ENCODE data around the gene XRCC4.

DNA sequence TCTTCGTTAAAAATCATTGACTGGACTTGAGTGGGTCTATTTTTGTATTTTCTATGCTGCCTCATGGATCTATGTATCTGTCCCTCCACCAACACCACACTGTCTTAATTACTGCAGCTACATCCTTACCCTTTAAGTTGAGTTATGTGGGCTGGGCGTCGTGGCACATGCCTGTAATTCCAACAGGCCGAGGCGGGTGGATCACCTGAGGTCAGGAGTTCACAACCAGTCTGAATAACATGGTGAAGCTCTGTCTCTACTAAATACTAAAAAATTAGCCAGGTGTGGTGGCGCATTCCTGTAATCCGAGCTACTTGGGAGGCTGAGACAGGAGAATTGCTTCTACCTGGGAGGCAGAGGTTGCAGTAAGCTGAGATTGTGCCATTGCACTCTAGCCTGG, 48.2 kb downstream of the XRCC4 start:
- TF ChIP-seq CTCF (optimal IDR thresholded peaks at IDR 0.05 in 1 of 3, IDR thresholded peaks at IDR 0.05 in 1 of 3, conservative IDR thresholded peaks at IDR 0.05 in 1 of 3; ENCODE audit: extremely low read depth in 1 of 3, insufficient read depth in 2 of 3, low read length in 3 of 3) (no peak), EZH2 (IDR thresholded peaks at IDR 0.05; ENCODE audit: low read length) (no peak)

Data from keratinocyte (primary cell).